GM19043 (cell line): ENCODE results near the gene ARIH2.

ENCODE experiments used
- ATAC-seq: cut with Tn5 transposase; IDR thresholded peaks from one replicate; pipeline ENCODE4 v1.9.1; 2021; ENCODE audit warnings: low read depth; ENCODE audit not compliant: unreplicated experiment

The ARIH2 gene

DNA sequence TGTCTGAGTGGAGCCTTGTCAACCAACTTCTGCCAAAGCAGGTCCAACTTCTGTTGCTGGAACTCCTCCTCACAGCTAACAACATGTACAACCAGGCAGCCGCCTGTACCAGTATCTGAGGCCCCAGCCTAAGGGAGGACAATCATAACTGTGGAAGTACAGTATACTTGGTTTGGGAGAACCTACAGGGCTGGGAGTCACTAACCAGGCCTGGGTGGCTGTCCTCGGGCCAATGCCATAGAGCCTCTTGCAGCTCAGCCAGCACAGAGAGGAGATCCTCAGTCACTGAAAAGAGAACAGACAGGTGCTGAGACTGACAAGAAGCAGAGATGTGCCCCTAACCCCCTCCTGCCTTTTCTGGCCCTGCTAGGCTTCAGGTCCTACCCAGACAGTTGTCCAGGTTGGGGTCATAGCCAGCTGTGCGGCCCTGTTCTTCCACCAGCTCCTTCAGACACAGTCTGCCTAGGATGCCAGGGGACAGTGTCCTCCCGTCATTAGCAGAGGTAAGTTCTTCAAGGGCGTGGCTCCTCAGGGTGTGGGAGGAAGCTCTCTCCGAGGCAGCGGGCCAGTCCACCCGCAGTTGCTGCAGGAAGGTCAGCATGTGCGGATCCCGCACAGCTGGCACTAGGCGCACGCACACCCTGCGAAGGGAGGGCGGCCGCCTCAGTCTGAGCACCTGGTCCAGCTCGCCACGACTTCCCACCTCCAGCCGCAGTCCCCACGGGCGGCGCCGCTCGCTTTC lies 98.8 kb downstream of the ARIH2 start:
- no peak for ATAC-seq

DNA sequence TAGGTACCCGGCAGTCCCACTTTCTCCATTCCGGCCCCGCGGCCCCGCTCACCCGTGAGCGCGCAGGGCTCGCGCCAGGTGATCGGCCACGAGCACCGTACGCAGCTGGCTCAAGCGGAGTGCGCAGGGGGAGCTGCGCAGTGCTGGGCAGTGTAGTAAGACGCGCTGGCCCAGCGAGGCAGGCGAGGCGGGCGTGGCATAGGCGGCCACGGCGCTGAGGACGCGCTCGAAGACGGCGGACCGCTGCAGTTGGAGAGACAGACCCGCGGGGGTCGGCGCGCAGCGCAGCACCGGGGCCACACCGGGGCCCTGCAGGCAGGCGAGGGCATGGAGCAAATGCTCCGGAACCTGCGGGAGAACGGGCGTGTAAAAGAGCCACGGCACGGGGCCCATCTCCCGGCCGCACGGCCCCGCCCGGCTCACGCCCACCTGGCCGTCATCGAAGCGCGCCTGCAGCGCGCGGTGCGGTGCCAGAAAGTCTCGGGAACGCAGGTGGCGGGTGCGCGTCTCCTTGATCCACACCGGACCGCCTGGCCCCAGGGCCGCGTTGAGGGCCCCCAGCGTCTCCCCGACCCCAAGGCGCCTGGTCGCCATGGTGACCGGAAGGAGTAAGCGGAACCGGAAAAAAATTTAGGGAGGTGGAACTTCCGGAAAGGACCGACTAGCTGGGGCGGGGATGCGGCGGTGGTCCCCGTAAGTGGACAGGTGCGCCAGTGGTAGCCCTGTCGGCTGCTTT lies 99.5 kb downstream of the ARIH2 start, which contains the start of gene DALRD3:
DALRD3 (minus strand) TSS at position 610 of the 736 bp plus-strand sequence; CDS start at position 594, 16 bp downstream.
- ATAC-seq = no peak

DNA sequence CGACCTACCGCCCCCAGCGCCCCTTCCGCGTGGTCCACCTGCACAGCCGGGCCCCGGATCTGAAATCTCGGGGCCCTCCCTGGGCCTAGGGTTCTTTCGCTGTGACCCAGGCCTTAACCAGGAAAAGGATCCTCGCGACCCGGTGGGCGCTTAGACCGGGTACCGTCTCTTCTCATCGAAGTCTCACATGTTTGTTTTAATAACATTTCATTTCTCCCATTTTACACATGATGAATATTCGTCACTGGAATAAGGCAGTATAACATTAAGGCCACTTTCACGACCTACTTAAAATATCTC lies 100.0 kb downstream of the ARIH2 start:
- no peak for ATAC-seq

DNA sequence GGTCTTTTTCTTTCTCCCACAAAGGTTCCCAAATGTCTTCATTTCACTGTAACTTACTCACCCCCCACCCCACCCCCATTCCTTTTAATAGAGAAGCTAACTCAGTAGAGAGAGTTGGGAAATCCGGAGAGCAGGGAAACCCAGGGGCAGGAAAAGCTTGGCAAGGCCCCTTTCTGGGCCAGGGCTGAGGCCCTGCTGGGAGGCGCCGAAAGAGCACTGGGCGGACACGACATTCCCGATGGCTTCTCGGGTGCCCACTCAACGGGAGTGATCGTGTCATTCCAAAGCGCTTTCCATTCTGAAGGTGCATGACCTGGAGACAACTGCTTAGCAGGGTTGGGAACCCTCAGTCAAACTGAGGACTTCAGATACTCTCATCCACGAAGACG lies 101.3 kb downstream of the ARIH2 start:
- ATAC-seq = no peak

- ATAC-seq = no peak
Measured at GRCh38 chr3:49020330-49021212, 101.9 kb downstream of the ARIH2 start.

DNA sequence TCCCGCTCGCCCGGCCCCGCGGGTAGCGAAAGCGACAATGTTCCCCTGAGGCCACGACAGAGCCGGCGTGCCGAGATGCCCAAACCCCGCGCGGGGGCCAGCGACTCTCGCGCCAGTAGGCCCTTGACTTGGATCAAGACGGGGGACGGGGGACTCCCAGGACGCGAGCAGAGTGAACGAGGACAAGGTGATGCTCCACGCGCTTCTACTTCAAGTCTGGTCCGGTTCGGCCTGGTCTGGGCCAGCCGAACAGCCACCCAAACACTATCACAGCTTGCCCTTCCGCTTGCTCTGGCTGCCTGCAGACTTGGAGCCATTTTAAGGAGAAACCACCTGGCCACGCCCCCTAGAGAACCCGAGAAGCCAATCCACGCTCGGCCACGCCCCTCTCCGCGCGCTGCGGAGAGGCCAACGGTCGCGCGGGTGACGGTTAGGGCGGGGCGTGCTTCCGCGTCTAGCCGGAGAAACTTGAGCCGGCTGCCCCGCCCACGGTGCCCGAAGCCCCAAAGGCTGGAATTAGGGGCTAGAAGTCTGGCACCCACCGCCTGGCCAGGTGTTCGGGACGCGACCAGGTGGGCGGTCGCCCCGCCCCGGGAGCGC lies 102.7 kb downstream of the ARIH2 start:
- peak; percentile 42 for ATAC-seq

- peak; percentile 52 for ATAC-seq
Measured at GRCh38 chr3:49021813-49022687, 103.4 kb downstream of the ARIH2 start, which contains the start of gene NDUFAF3. TSS of gene NDUFAF3 (plus strand) at chr3:49022121. CDS start at chr3:49022145, 24 bp downstream.

DNA sequence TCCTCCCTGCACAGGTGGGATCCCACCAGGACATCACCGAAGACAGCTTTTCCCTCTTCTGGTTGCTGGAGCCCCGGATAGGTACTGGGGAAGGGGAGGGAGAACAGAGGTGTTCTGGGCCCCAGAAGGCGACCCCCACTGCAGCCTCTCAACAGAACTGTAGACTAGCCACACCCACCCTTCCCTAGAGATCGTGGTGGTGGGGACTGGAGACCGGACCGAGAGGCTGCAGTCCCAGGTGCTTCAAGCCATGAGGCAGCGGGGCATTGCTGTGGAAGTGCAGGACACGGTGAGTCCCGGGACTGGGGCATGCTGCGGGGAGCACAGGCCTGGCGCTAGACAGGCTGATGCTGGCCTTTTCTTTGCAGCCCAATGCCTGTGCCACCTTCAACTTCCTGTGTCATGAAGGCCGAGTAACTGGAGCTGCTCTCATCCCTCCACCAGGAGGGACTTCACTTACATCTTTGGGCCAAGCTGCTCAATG lies 104.1 kb downstream of the ARIH2 start:
- no peak for ATAC-seq

- ATAC-seq = no peak
Measured at GRCh38 chr3:49023775-49024174, 105.1 kb downstream of the ARIH2 start.

GRCh38 chr3:49024449-49024848 lies 105.8 kb downstream of the ARIH2 start:
- ATAC-seq = no peak

GRCh38 chr3:49025005-49025792 lies 106.6 kb downstream of the ARIH2 start:
- ATAC-seq = no peak

DNA sequence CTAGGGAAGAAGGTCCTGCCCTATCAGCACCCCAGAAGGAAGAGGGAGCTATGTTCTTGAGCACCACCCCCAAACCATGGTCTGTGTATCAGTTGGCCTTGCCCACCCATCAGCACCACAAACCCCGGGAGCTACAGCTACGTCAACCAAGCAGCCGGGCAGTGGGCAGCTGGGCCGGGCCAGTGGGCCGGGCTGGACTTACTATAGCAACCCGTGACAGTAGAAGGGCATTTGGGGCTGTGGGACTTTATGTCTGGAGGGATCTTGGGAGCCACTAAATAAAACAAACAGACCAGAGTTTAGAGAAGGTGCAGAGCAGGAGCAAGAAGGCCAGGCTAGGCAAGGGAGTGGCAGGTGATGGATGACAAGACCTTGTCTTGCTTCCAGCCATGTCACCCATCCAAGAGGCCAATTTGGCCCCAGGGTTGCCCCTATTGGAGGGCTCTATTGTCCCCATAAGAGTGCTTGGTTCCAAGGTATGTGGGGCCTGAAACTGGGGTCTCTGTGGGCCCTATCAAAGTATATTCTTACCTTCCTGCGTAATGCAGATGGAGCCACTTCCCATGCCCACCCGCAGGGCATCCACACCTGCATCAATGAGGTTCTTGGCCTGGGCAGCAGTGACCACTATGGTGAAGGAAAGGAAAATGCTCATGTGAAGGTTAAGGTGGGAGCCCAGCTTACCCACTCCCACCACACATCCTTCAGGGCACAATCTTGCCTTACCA lies 107.3 kb downstream of the ARIH2 start:
- no peak for ATAC-seq

DNA sequence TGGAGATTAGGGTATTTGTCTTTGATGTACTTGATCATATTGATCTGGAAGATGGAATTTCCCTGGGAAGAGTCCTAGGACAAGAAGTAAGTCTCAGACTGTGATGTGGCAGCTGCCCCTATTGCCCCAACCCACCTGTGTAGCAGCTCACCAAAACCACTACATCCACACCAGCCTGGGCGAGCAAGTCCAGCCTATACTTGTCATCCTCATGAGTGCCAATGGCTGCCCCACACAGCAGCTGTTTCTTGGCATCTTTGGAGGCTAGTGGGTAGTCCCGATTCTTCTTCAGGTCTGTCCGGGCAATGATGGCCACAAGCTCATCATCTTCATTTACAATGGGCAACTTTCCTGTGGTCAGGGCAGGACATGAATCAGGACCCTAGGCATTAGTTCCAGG lies 107.9 kb downstream of the ARIH2 start:
- ATAC-seq = no peak

DNA sequence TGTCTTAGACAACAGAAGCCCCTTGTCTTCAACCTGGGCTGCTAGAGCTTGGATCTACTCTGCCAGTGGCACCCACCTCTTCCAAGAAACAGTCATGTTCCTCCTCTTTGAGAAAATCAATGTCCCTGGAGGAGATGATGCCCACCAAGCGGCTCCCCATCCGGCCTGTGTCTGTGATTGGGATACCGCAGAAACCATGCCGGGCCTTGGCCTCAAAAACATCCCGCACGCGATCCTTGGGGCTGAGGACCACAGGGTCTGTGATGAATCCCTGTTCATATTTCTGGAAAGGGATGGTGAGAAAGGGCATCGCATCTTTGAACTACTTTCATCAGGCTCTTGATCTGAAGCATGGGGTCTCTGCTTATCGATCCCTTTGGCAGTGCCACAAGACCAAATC lies 109.0 kb downstream of the ARIH2 start:
- no peak for ATAC-seq

DNA sequence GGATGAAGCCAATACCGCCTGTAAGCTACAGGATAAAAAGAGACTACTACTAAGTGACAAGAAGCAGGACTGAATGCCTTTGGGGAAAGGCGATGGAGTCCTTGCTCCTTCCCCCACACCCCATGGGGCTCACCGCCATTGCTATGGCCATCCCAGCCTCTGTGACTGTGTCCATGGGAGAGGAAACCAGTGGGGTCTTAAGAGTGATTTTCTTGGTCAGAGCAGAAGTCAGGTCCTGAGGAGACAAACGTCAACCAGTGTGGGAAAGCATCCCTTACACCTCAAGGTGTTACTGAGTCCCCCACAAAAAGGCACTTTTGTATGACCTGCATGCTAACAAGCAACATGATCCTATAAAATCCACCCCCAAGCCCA lies 109.6 kb downstream of the ARIH2 start:
- no peak for ATAC-seq

- ATAC-seq = peak; percentile 90
Measured at GRCh38 chr3:49028673-49029562, 110.3 kb downstream of the ARIH2 start, which contains the start of gene IMPDH2. TSS of gene IMPDH2 (minus strand) at chr3:49029398. CDS start at chr3:49029350, 48 bp downstream.

GRCh38 chr3:49029563-49029884 lies 110.9 kb downstream of the ARIH2 start:
- no peak for ATAC-seq
